HEK293 (cell line): ENCODE results near the gene RIN2.

Experiments used
- CTCF ChIA-PET: fragments of 350-600 bp; formaldehyde crosslinking; extraction: SDS; loops from one replicate; lab custom pipeline; 2021; ENCODE audit warnings: antibody characterized with exemption; lab: Yijun Ruan, JAX
- POLR2A ChIA-PET: fragments of 300-600 bp; formaldehyde crosslinking; extraction: SDS; loops from one replicate; lab custom pipeline; 2020; ENCODE audit warnings: antibody characterized with exemption, inconsistent platforms; lab: Yijun Ruan, JAX
- H3K27ac ChIP-seq: fragments of 200-500 bp; sonication (Bioruptor generic); 2 replicates; pipeline ENCODE4 v1.5.1; 2014; ENCODE audit warnings: low read depth, low read length, control low read depth, inconsistent platforms; ENCODE audit errors: extremely low read depth
- H3K36me3 ChIP-seq, 2 experiments: fragments of 200-500 bp in 1 of 2; sonication (Bioruptor generic) in 1 of 2; 1 replicate in 1 of 2; 2 replicates in 1 of 2; pipeline ENCODE4 v1.5.1; 2014 to 2017; ENCODE audit warnings: inconsistent platforms in 2 of 2, low read length in 2 of 2; ENCODE audit not compliant: control insufficient read depth in 2 of 2, insufficient read depth in 1 of 2
- H3K4me1 ChIP-seq: fragments of 200-500 bp; sonication (Bioruptor generic); 2 replicates; pipeline ENCODE4 v1.5.1; 2014; ENCODE audit warnings: mild to moderate bottlenecking, low read length, inconsistent platforms; ENCODE audit not compliant: control insufficient read depth, insufficient read depth
- H3K4me3 ChIP-seq: 2 replicates; pipeline ENCODE4 v1.5.1; 2011; ENCODE audit warnings: low read depth, mild to moderate bottlenecking, control low read depth, low read length, moderate library complexity
- H3K9me3 ChIP-seq: fragments of 200-500 bp; sonication (Bioruptor generic); 2 replicates; pipeline ENCODE4 v1.5.1; 2014; ENCODE audit warnings: low read depth, low read length, inconsistent platforms; ENCODE audit not compliant: control insufficient read depth, insufficient read depth
- GLIS1 ChIP-seq: fragments of 450-650 bp; formaldehyde crosslinking; IDR thresholded peaks from 2 replicates; pipeline ENCODE4 v1.5.1; 2016; ENCODE audit warnings: missing biosample characterization, missing genetic modification characterization
- TSHZ1 ChIP-seq: fragments of 450-650 bp; formaldehyde crosslinking; IDR thresholded peaks from 2 replicates; pipeline ENCODE4 v1.5.1; 2016; ENCODE audit warnings: missing biosample characterization, missing genetic modification characterization, borderline replicate concordance
- ZBTB17 ChIP-seq: fragments of 450-650 bp; formaldehyde crosslinking; IDR thresholded peaks from 2 replicates; pipeline ENCODE4 v1.5.1; 2016; ENCODE audit warnings: missing biosample characterization, missing genetic modification characterization
- ZIC2 ChIP-seq: fragments of 450-650 bp; formaldehyde crosslinking; IDR thresholded peaks from 2 replicates; pipeline ENCODE4 v1.5.1; 2016; ENCODE audit warnings: missing biosample characterization, missing genetic modification characterization
- ZNF148 ChIP-seq: fragments of 450-650 bp; formaldehyde crosslinking; IDR thresholded peaks from 2 replicates; pipeline ENCODE4 v1.5.0; 2017; ENCODE audit warnings: missing biosample characterization, missing genetic modification characterization, borderline replicate concordance
- ZNF175 ChIP-seq: fragments of 450-650 bp; formaldehyde crosslinking; IDR thresholded peaks from 2 replicates; pipeline ENCODE4 v1.5.1; 2016; ENCODE audit warnings: missing biosample characterization, missing genetic modification characterization
- ZNF239 ChIP-seq: fragments of 450-650 bp; formaldehyde crosslinking; IDR thresholded peaks from 2 replicates; pipeline ENCODE4 v1.5.1; 2016; ENCODE audit warnings: missing biosample characterization, missing genetic modification characterization
- ZNF266 ChIP-seq: fragments of 450-650 bp; formaldehyde crosslinking; IDR thresholded peaks from 2 replicates; pipeline ENCODE4 v1.5.1; 2016; ENCODE audit warnings: missing biosample characterization, missing genetic modification characterization, low read depth
- ZNF366 ChIP-seq: fragments of 450-650 bp; formaldehyde crosslinking; conservative IDR thresholded peaks from 2 replicates; pipeline ENCODE4 v1.5.1; 2016; ENCODE audit warnings: missing biosample characterization, missing genetic modification characterization
- ZNF423 ChIP-seq: fragments of 450-650 bp; formaldehyde crosslinking; IDR thresholded peaks from 2 replicates; pipeline ENCODE4 v1.5.1; 2016; ENCODE audit warnings: missing biosample characterization, missing genetic modification characterization
- ZNF501 ChIP-seq: fragments of 450-650 bp; formaldehyde crosslinking; IDR thresholded peaks from 2 replicates; pipeline ENCODE4 v1.5.1; 2016; ENCODE audit warnings: missing biosample characterization, missing genetic modification characterization
- ZNF544 ChIP-seq: fragments of 450-650 bp; formaldehyde crosslinking; IDR thresholded peaks from 2 replicates; pipeline ENCODE4 v1.5.0; 2017; ENCODE audit warnings: missing biosample characterization, missing genetic modification characterization
- ZNF654 ChIP-seq: fragments of 450-650 bp; formaldehyde crosslinking; IDR thresholded peaks from 2 replicates; pipeline ENCODE4 v1.5.1; 2016; ENCODE audit warnings: low read depth, missing biosample characterization, missing genetic modification characterization
- ZNF664 ChIP-seq: fragments of 450-650 bp; formaldehyde crosslinking; IDR thresholded peaks from 2 replicates; pipeline ENCODE4 v1.5.1; 2016; ENCODE audit warnings: missing biosample characterization, missing genetic modification characterization
- ZNF707 ChIP-seq: fragments of 450-650 bp; formaldehyde crosslinking; IDR thresholded peaks from 2 replicates; pipeline ENCODE4 v1.5.1; 2016; ENCODE audit warnings: missing biosample characterization, missing genetic modification characterization
- ZNF76 ChIP-seq: fragments of 450-650 bp; formaldehyde crosslinking; IDR thresholded peaks from 2 replicates; pipeline ENCODE4; 2016; ENCODE audit warnings: low read depth, missing biosample characterization, missing genetic modification characterization, borderline replicate concordance
- ZSCAN16 ChIP-seq: fragments of 450-650 bp; formaldehyde crosslinking; IDR thresholded peaks from 2 replicates; pipeline ENCODE4 v1.5.1; 2016; ENCODE audit warnings: missing biosample characterization, missing genetic modification characterization
- TF ChIP-seq, protein P1 (sequence below): fragments of 450-650 bp; formaldehyde crosslinking; IDR thresholded peaks from 2 replicates; pipeline ENCODE4 v1.5.1; 2016; ENCODE audit warnings: missing biosample characterization, missing genetic modification characterization
- TF ChIP-seq, protein P2 (sequence below): fragments of 450-650 bp; formaldehyde crosslinking; IDR thresholded peaks from 2 replicates; pipeline ENCODE4 v1.5.1; 2016; ENCODE audit warnings: missing biosample characterization, missing genetic modification characterization
- TF ChIP-seq, protein P3 (sequence below): sonication (generic); formaldehyde crosslinking; IDR thresholded peaks from 2 replicates; pipeline ENCODE4 v1.8.1; 2022; ENCODE audit warnings: mild to moderate bottlenecking, moderate library complexity, missing genetic modification reagents
- TF ChIP-seq, protein P4 (sequence below): fragments of 450-650 bp; formaldehyde crosslinking; IDR thresholded peaks from 2 replicates; pipeline ENCODE4 v1.5.1; 2016; ENCODE audit warnings: missing biosample characterization, missing genetic modification characterization

RIN2 gene

DNA sequence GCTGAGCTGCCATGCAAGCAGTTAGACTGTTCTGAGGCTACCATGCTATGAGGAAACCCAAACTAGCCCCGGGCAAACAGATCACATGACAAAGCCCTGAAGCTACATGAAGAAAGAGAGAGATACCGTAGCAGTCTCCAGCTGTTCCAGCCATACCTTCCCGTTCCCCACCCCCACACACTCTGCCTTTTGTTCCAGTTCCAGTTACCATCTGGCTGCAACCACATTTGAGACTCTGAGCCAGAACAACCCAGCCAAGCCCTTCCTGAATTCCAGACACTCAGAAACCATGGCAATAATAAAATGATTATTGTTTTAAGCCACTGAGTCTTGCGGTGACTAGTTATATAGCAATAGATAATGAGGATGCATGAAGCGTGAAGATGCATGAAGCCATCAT, 28.3 kb downstream of the RIN2 start:
- Histone ChIP-seq H3K4me3 (no peak overlapping the region), H3K27ac (no peak overlapping the region), H3K4me1 (peaks cover 6% of the 10 kb centered on the region; the same call in 1 of the 2 replicates), H3K9me3 (no peaks in the 10 kb centered on the region), H3K36me3 (no peaks in the 10 kb centered on the region)
- ChIA-PET CTCF (interaction anchor here (0.5 to 3.2 kb wide), 11 partner anchors 10 to 208 kb away, joined by 3 to 25 read pairs (median 3); no protein-coding TSS in a partner anchor), POLR2A (interaction anchor here (1.7 kb wide), 1 partner anchor 191 kb away, joined by 4 read pairs; no protein-coding TSS in a partner anchor)
- TF ChIP-seq ZNF175 (tag by site-specific recombination) (no peak), ZIC2 (tag by site-specific recombination) (no peak), ZNF76 (tag by site-specific recombination) (no peak), ZNF654 (no peak), ZNF423 (tag by site-specific recombination) (no peak), TSHZ1 (tag by site-specific recombination) (no peak), ZNF707 (no peak), ZNF664 (tag by site-specific recombination) (no peak)
- TF ChIP-seq, protein P1, sequence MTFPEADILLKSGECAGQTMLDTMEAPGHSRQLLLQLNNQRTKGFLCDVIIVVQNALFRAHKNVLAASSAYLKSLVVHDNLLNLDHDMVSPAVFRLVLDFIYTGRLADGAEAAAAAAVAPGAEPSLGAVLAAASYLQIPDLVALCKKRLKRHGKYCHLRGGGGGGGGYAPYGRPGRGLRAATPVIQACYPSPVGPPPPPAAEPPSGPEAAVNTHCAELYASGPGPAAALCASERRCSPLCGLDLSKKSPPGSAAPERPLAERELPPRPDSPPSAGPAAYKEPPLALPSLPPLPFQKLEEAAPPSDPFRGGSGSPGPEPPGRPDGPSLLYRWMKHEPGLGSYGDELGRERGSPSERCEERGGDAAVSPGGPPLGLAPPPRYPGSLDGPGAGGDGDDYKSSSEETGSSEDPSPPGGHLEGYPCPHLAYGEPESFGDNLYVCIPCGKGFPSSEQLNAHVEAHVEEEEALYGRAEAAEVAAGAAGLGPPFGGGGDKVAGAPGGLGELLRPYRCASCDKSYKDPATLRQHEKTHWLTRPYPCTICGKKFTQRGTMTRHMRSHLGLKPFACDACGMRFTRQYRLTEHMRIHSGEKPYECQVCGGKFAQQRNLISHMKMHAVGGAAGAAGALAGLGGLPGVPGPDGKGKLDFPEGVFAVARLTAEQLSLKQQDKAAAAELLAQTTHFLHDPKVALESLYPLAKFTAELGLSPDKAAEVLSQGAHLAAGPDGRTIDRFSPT (tag by site-specific recombination): no peak
- TF ChIP-seq, protein P2, sequence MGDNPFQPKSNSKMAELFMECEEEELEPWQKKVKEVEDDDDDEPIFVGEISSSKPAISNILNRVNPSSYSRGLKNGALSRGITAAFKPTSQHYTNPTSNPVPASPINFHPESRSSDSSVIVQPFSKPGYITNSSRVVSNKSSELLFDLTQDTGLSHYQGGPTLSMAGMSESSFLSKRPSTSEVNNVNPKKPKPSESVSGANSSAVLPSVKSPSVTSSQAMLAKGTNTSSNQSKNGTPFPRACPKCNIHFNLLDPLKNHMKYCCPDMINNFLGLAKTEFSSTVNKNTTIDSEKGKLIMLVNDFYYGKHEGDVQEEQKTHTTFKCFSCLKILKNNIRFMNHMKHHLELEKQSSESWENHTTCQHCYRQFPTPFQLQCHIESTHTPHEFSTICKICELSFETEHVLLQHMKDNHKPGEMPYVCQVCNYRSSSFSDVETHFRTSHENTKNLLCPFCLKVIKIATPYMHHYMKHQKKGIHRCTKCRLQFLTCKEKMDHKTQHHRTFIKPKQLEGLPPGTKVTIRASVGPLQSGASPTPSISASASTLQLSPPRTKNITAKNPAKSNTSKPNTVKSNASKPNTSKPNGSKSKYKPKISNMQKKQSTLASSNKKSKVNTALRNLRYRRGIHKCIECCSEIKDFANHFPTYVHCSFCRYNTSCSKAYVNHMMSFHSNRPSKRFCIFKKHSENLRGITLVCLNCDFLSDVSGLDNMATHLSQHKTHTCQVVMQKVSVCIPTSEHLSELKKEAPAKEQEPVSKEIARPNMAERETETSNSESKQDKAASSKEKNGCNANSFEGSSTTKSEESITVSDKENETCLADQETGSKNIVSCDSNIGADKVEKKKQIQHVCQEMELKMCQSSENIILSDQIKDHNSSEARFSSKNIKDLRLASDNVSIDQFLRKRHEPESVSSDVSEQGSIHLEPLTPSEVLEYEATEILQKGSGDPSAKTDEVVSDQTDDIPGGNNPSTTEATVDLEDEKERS (tag by site-specific recombination): no peak

DNA sequence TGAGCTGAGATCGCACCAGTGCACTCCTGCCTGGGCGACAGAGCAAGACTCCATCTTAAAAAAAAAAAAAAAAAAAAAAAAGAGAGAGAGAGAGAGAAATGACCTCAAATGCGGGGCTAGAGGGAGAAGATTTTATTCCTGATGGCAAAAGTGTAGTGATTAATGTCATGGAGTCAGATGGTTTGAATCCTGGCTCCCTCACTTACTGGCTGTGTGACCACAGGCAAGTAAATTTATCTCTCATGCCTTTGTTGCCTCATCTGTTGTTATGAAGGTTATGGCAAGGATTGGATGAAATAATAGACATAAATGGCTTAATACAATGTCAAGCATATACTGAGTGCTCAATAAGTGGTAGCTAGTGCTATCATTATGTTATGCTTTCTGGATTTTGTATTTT, 29.3 kb downstream of the RIN2 start:
- POLR2A ChIA-PET: no interaction called here
- no peak for TF ChIP-seq ZNF544 (tag by site-specific recombination)
- TF ChIP-seq, protein P3, sequence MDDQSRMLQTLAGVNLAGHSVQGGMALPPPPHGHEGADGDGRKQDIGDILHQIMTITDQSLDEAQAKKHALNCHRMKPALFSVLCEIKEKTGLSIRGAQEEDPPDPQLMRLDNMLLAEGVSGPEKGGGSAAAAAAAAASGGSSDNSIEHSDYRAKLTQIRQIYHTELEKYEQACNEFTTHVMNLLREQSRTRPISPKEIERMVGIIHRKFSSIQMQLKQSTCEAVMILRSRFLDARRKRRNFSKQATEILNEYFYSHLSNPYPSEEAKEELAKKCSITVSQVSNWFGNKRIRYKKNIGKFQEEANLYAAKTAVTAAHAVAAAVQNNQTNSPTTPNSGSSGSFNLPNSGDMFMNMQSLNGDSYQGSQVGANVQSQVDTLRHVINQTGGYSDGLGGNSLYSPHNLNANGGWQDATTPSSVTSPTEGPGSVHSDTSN: no peak
- no peak for TF ChIP-seq ZNF501 (tag by site-specific recombination)
- no peak for TF ChIP-seq ZSCAN16
- TF ChIP-seq ZNF266 (tag by site-specific recombination): no peak
- TF ChIP-seq GLIS1 (tag by site-specific recombination): no peak
- TF ChIP-seq, protein P4, sequence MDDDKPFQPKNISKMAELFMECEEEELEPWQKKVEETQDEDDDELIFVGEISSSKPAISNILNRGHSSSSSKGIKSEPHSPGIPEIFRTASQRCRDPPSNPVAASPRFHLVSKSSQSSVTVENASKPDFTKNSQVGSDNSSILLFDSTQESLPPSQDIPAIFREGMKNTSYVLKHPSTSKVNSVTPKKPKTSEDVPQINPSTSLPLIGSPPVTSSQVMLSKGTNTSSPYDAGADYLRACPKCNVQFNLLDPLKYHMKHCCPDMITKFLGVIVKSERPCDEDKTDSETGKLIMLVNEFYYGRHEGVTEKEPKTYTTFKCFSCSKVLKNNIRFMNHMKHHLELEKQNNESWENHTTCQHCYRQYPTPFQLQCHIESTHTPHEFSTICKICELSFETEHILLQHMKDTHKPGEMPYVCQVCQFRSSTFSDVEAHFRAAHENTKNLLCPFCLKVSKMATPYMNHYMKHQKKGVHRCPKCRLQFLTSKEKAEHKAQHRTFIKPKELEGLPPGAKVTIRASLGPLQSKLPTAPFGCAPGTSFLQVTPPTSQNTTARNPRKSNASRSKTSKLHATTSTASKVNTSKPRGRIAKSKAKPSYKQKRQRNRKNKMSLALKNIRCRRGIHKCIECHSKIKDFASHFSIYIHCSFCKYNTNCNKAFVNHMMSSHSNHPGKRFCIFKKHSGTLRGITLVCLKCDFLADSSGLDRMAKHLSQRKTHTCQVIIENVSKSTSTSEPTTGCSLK (tag by site-specific recombination): no peak
- no peak for TF ChIP-seq ZNF148
- TF ChIP-seq ZNF366 (tag by site-specific recombination): no peak
- TF ChIP-seq ZNF239: no peak
- no peak for TF ChIP-seq ZBTB17 (tag by site-specific recombination)

More for the DNA sequence above, 29.3 kb downstream of the RIN2 start:
- Histone ChIP-seq H3K9me3 (no peaks in the 10 kb centered on the region), H3K27ac (no peak overlapping the region), H3K4me3 (no peak overlapping the region), H3K4me1 (peaks cover 6% of the 10 kb centered on the region; the same call in 1 of the 2 replicates), H3K36me3 (no peaks in the 10 kb centered on the region)
- CTCF ChIA-PET: interaction anchor here (0.6 to 3.2 kb wide), 3 partner anchors 42 to 206 kb away, joined by 4 to 25 read pairs (median 6); no protein-coding TSS in a partner anchor
